Upper lobe of left lung (tissue), 6 donors: ENCODE results near the gene MILR1. TPM values are rescaled to one million over a fixed set of nuclear protein-coding genes. Genes with fewer than 3 reads are reported as not detected.

Experiments used
- ATAC-seq, 2 donors: fragments of 200-7000 bp; cut with Tn5 transposase; one replicate each; pipeline ENCODE4 v1.9.1; 2022; ENCODE audit warnings: mild to moderate bottlenecking in 2 of 2, moderate library complexity in 2 of 2; ENCODE audit not compliant: low FRiP score in 2 of 2
- DNase-seq, 2 donors: peaks; one replicate each; pipeline ENCODE4 v3.0.0-alpha.2; 2019 to 2020
- H3K27ac ChIP-seq, 4 donors: fragments of 200-600 bp; sonication (generic); one replicate each; pipeline ENCODE4 v1.5.1; 2016 to 2019
- H3K27me3 ChIP-seq, 4 donors: fragments of 200-600 bp; sonication (generic); one replicate each; pipeline ENCODE4 v1.5.1; 2017 to 2019
- H3K36me3 ChIP-seq, 4 donors: fragments of 200-600 bp; sonication (generic); one replicate each; pipeline ENCODE4 v1.5.1; 2016 to 2019
- H3K4me1 ChIP-seq, 4 donors: fragments of 200-600 bp; sonication (generic); one replicate each; pipeline ENCODE4 v1.5.1; 2018 to 2019
- H3K4me3 ChIP-seq, 4 donors: fragments of 200-600 bp; sonication (generic); one replicate each; pipeline ENCODE4 v1.5.1; 2017 to 2019; ENCODE audit warnings: mild to moderate bottlenecking in 2 of 4, moderate library complexity in 1 of 4
- H3K9me3 ChIP-seq, 4 donors: fragments of 200-600 bp; sonication (generic); one replicate each; pipeline ENCODE4 v1.5.1; 2018 to 2019
- EP300 ChIP-seq, 4 donors: sonication (generic); formaldehyde crosslinking; IDR thresholded peaks; one replicate each; pipeline ENCODE4 v1.5.1; 2017; ENCODE audit warnings: antibody characterized with exemption in 4 of 4, control low read depth in 2 of 4
- POLR2A ChIP-seq, 4 donors: fragments of 450-650 bp; IDR thresholded peaks; one replicate each; pipeline ENCODE4 v1.5.1; 2016 to 2017; ENCODE audit warnings: antibody characterized with exemption in 4 of 4, mild to moderate bottlenecking in 2 of 4
- POLR2AphosphoS5 ChIP-seq, 2 donors: sonication (generic); formaldehyde crosslinking; IDR thresholded peaks; one replicate each; pipeline ENCODE4 v1.5.1; 2017; ENCODE audit warnings: antibody characterized with exemption in 2 of 2
- WGBS, 2 donors: methylation state at CpG; one replicate each; pipeline ENCODE4 v1.1.5; 2017 to 2018; 5-methylcytosine and 5-hydroxymethylcytosine counted together
- total RNA-seq, 6 donors: library from RNA; depleted of rRNA in 4 of 6; stranded (reverse); fragments of >200 nt in 4 of 6; gene quantifications; one replicate each; pipeline versions ENCODE4 v1.1.0 to v1.2.1, GENCODE V29; 2016 to 2021
- TF ChIP-seq, protein P1 (sequence below), 6 experiments: fragments of 450-650 bp in 4 of 6; fragments of 200-600 bp in 2 of 6; sonication (generic) in 2 of 6; IDR thresholded peaks; one replicate each; pipeline ENCODE4 v1.5.1; 2016 to 2019; ENCODE audit warnings: antibody characterized with exemption in 6 of 6
- donor health status: DM: no; HTN: no; CAD: no; lungs with moderate emphysema.
- donor health status: DM: no; HTN: yes; CAD: no; lungs with severe emphysema.

The MILR1 gene
- total RNA-seq, 6 donors from 2014 or later: 6.3 to 22.9 (median 10.2) TPM

- WGBS, 2 donors: 98 to 100% methylated on average over 2 of the region's 2 CpGs
- Histone ChIP-seq H3K9me3 (no peaks in the 10 kb centered on the region), H3K27ac (no peak overlapping the region), H3K4me1 (no peaks in the 10 kb centered on the region), H3K36me3 (peaks cover 7 to 54% (median 19%) of the 10 kb centered on the region in 4 donors), H3K27me3 (no peaks in the 10 kb centered on the region), H3K4me3 (no peak overlapping the region)
- no peak for TF ChIP-seq EP300 (IDR thresholded peaks at IDR 0.05)
- TF ChIP-seq POLR2AphosphoS5 (IDR thresholded peaks at IDR 0.05): no peak
- TF ChIP-seq, protein P1, sequence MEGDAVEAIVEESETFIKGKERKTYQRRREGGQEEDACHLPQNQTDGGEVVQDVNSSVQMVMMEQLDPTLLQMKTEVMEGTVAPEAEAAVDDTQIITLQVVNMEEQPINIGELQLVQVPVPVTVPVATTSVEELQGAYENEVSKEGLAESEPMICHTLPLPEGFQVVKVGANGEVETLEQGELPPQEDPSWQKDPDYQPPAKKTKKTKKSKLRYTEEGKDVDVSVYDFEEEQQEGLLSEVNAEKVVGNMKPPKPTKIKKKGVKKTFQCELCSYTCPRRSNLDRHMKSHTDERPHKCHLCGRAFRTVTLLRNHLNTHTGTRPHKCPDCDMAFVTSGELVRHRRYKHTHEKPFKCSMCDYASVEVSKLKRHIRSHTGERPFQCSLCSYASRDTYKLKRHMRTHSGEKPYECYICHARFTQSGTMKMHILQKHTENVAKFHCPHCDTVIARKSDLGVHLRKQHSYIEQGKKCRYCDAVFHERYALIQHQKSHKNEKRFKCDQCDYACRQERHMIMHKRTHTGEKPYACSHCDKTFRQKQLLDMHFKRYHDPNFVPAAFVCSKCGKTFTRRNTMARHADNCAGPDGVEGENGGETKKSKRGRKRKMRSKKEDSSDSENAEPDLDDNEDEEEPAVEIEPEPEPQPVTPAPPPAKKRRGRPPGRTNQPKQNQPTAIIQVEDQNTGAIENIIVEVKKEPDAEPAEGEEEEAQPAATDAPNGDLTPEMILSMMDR (IDR thresholded peaks at IDR 0.05): no peak
- TF ChIP-seq POLR2A (IDR thresholded peaks at IDR 0.05): no peak
- DNase-seq: no peak
- no peak for ATAC-seq
These were observed 39.4 kb downstream of the MILR1 start for GRCh38 chr17:64488301-64488700.

DNA sequence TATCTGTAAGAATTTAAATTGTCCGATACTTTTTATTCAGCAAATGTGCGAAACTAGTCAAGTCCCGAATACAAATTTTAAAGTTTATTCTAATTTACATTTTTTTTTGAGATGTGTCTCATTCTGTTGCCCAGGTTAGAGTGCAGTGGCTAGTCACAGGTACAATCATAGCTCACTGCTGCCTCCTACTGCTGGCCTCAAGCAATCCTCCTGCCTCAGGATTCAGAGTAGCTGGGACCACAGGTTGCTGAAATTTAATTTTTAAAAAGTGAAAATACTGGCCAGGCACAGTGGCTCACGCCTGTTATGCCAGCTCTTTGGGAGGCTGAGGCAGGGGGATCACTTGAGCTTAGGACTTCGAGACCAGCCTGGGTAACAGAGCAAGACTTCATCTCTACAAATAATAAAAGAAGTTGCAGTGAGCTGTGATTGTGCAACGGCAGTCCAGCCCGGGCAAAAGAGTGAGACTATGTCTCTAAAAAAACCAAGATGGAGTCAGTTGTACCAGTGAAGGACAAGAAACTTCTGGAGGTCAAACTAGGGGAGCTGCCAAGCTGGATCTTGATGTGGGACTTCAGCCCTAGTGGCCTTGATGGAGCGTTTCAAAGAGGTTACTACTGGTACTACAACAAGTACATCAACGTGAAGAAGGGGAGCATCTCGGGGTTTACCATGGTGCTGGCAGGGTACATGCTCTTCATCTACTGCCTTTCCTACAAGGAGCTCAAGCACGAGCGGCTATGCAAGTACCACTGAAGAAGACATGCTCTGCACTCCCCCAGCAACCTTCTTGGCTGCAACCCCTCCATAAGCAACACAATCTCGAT is 42.3 kb downstream of the MILR1 start:
- Histone ChIP-seq H3K9me3 (no peaks in the 10 kb centered on the region), H3K4me1 (peaks cover 17 to 23% (median 19%) of the 10 kb centered on the region in 4 donors), H3K27ac (no peak overlapping the region), H3K27me3 (no peaks in the 10 kb centered on the region), H3K36me3 (peaks cover 0 to 34% (median 9%) of the 10 kb centered on the region in 4 donors), H3K4me3 (no peak overlapping the region)
- TF ChIP-seq, protein P1 (IDR thresholded peaks at IDR 0.05): peak; percentile 41 to 62 (median 48)
- no peak for TF ChIP-seq POLR2A (IDR thresholded peaks at IDR 0.05)
- ATAC-seq (peak; percentile 75 to 77), DNase-seq (peak in 1 of 2 donors; percentile 50)
- WGBS, 2 donors: 85 to 87% methylated on average over 13 of the region's 13 CpGs

- Histone ChIP-seq H3K4me1 (peaks cover 17 to 23% (median 20%) of the 10 kb centered on the region in 4 donors), H3K27ac (no peak overlapping the region), H3K27me3 (no peaks in the 10 kb centered on the region), H3K4me3 (no peak overlapping the region), H3K9me3 (no peaks in the 10 kb centered on the region), H3K36me3 (peaks cover 0 to 34% (median 9%) of the 10 kb centered on the region in 4 donors)
- TF ChIP-seq POLR2A (IDR thresholded peaks at IDR 0.05) (no peak), EP300 (IDR thresholded peaks at IDR 0.05) (no peak), POLR2AphosphoS5 (IDR thresholded peaks at IDR 0.05) (no peak)
- TF ChIP-seq, protein P1 (IDR thresholded peaks at IDR 0.05): no peak
- 86 to 87% methylated on average over 3 of the region's 3 CpGs for WGBS, 2 donors
- no peak for ATAC-seq
- no peak for DNase-seq
These were observed 43.1 kb downstream of the MILR1 start for GRCh38 chr17:64491994-64492393.

DNA sequence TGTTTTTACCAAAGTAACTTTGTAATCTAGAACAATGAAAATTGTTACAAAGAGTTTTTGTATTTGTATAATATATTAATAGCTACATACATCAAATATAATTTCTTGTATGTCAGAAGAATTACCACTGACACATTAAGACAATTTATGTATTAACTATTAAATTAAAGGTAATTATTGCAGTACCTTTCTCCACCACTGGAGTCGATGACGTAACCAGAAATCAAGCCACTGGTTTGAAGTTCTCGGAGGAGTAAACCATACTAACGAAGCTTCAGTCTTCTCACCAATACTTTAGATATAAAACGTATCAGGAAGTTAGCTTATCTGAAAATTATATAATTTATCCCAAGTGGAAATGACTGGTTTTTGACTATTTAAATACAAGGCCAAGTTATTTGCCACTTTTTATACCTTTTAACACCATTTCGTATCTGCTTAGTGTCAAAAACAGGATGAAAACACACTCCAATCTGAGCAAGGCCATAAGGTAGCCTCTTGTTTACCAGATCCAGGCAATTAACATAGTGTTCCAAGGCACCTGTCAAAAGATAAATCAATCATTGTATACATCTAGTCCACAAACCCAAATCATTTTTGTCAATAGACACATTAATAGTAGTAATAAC is 43.7 kb downstream of the MILR1 start:
- H3K4me1 ChIP-seq: peaks cover 22 to 29% (median 25%) of the 10 kb centered on the region in 4 donors
- ATAC-seq (no peak), DNase-seq (no peak)
- TF ChIP-seq EP300 (IDR thresholded peaks at IDR 0.05): no peak
- no peak for TF ChIP-seq POLR2A (IDR thresholded peaks at IDR 0.05)
- TF ChIP-seq, protein P1 (IDR thresholded peaks at IDR 0.05): peak; percentile 31 to 53 (median 42)
- TF ChIP-seq POLR2AphosphoS5 (IDR thresholded peaks at IDR 0.05): no peak
- no peak overlapping the region for H3K4me3 ChIP-seq
- 76 to 77% methylated on average over 6 of the region's 6 CpGs for WGBS, 2 donors
- H3K36me3 ChIP-seq: peaks cover 0 to 37% (median 9%) of the 10 kb centered on the region in 4 donors
- no peaks in the 10 kb centered on the region for H3K9me3 ChIP-seq
- no peaks in the 10 kb centered on the region for H3K27me3 ChIP-seq
- H3K27ac ChIP-seq: no peak overlapping the region
